ENCODE measurements around the gene STK33.

- TF ChIP-seq POLR2A (IDR thresholded peaks at IDR 0.05; ENCODE audit: low read length) = no peak
- TF ChIP-seq GATA1 (IDR thresholded peaks at IDR 0.05; ENCODE audit: low read depth, low read length) = no peak
Observed at GRCh38 chr11:8617063-8617462, 23.0 kb upstream of the STK33 start.

All from erythroblast (primary cell).